Smooth muscle cell (in vitro differentiated cells): ENCODE measurements around the gene SLC17A9. TPM values are rescaled to one million over a fixed set of nuclear protein-coding genes. Genes with fewer than 3 reads are reported as not detected.
A peak's percentile ranks its signal among the peaks of the same experiment; 100 is the strongest.
"Not testable (repeated sequence)": the region's sequence is repeated elsewhere in the genome, so short reads cannot be mapped to it uniquely, and the experiment has no call there.

ENCODE experiments used
- DNase-seq: peaks from one replicate; lab custom pipeline; 2025; ENCODE audit not compliant: unreplicated experiment; lab: John Stamatoyannopoulos, UW
- H2AFZ ChIP-seq: fragments of 200-600 bp; sonication (generic); 2 replicates; pipeline ENCODE4 v1.6.0; 2016; ENCODE audit warnings: antibody characterized with exemption, low read depth, mild to moderate bottlenecking
- H3F3A ChIP-seq: fragments of 200-600 bp; sonication (generic); 2 replicates; pipeline ENCODE4 v1.6.0; 2017; ENCODE audit warnings: antibody characterized with exemption, low read depth
- H3K27ac ChIP-seq: fragments of 200-600 bp; sonication (generic); 2 replicates; pipeline ENCODE4 v1.5.1; 2016; ENCODE audit warnings: low read depth, mild to moderate bottlenecking
- H3K27me3 ChIP-seq: fragments of 200-600 bp; sonication (generic); 2 replicates; pipeline ENCODE4 v1.6.1; 2016; ENCODE audit warnings: low read depth, mild to moderate bottlenecking
- H3K36me3 ChIP-seq: fragments of 200-600 bp; sonication (generic); 2 replicates; pipeline ENCODE4 v1.5.1; 2016; ENCODE audit warnings: low read depth
- H3K4me1 ChIP-seq: fragments of 200-600 bp; sonication (generic); 2 replicates; pipeline ENCODE4 v1.5.1; 2016; ENCODE audit warnings: low read depth
- H3K4me2 ChIP-seq: fragments of 200-600 bp; sonication (generic); 2 replicates; pipeline ENCODE4 v1.6.0; 2016; ENCODE audit warnings: mild to moderate bottlenecking
- H3K4me3 ChIP-seq: fragments of 200-600 bp; sonication (generic); 2 replicates; pipeline ENCODE4 v1.5.1; 2016; ENCODE audit warnings: mild to moderate bottlenecking
- H3K79me2 ChIP-seq: fragments of 200-600 bp; sonication (generic); 2 replicates; pipeline ENCODE4 v1.6.0; 2016; ENCODE audit warnings: low read depth, mild to moderate bottlenecking
- H3K9ac ChIP-seq: fragments of 200-600 bp; sonication (generic); 2 replicates; pipeline ENCODE4 v1.6.0; 2016; ENCODE audit warnings: low read depth
- H3K9me3 ChIP-seq: fragments of 200-600 bp; sonication (generic); replicated peaks from 2 replicates; pipeline ENCODE4 v1.5.1; 2016; ENCODE audit warnings: low read depth
- H4K20me1 ChIP-seq: fragments of 200-600 bp; sonication (generic); 2 replicates; pipeline ENCODE4 v1.6.0; 2016; ENCODE audit warnings: low read depth
- CTCF ChIP-seq: fragments of 200-600 bp; sonication (generic); IDR thresholded peaks from 2 replicates; pipeline ENCODE4 v1.5.1; 2017; ENCODE audit warnings: borderline replicate concordance, mild to moderate bottlenecking, antibody characterized with exemption; ENCODE audit not compliant: insufficient read depth, poor library complexity, severe bottlenecking
- WGBS: methylation state at CpG from one replicate; pipeline ENCODE4 v1.1.7; 2016; ENCODE audit warnings: low lambda C conversion rate; 5-methylcytosine and 5-hydroxymethylcytosine counted together
- polyA plus RNA-seq: library from polyadenylated mRNA; unstranded; fragments of >200 nt; fragmentation: Nextera tagmentation; extraction: Ambion mirVana; gene quantifications from 2 replicates; pipeline ENCODE4 v1.2.1, GENCODE V29; 2016
- total RNA-seq: library from RNA; depleted of rRNA; stranded (reverse); fragments of >200 nt; gene quantifications from 2 replicates; pipeline ENCODE4 v1.2.3, GENCODE V29; 2014

The SLC17A9 gene
- total and polyA plus RNA-seq, 2 experiments from 2014 or later = 32.5 to 96.7 TPM

- peaks cover 53% of the 10 kb centered on the region for H3K4me1 ChIP-seq
- WGBS = 77% methylated on average over 10 of the region's 10 CpGs
These were observed 32.4 kb upstream of the SLC17A9 start for GRCh38 chr20:62920039-62920645.

GRCh38 chr20:62921119-62921687 lies 31.3 kb upstream of the SLC17A9 start:
- 40% methylated on average over 8 of the region's 8 CpGs for WGBS
- H3K36me3 ChIP-seq = no peaks in the 10 kb centered on the region

More at GRCh38 chr20:62920039-62920645, 32.4 kb upstream of the SLC17A9 start:
- Histone ChIP-seq H3K9me3 (no peaks in the 10 kb centered on the region), H3K79me2 (peaks cover 100% of the 10 kb centered on the region), H3K4me2 (no peak overlapping the region), H3F3A (peaks cover 10% of the 10 kb centered on the region), H3K27ac (no peak overlapping the region), H3K36me3 (no peaks in the 10 kb centered on the region), H2AFZ (no peak overlapping the region), H3K27me3 (no peaks in the 10 kb centered on the region), H3K9ac (no peak overlapping the region), H4K20me1 (peaks cover 100% of the 10 kb centered on the region), H3K4me3 (no peak overlapping the region)
- TF ChIP-seq CTCF = no peak
- no peak for DNase-seq

GRCh38 chr20:62922451-62922921 lies 30.0 kb upstream of the SLC17A9 start:
- Histone ChIP-seq H4K20me1 (peaks cover 88% of the 10 kb centered on the region), H3K27ac (peak overlapping the region; percentile 83), H3K4me3 (no peak overlapping the region), H3F3A (peaks cover 10% of the 10 kb centered on the region), H3K9me3 (no peaks in the 10 kb centered on the region), H3K79me2 (peaks cover 98% of the 10 kb centered on the region), H3K4me2 (no peak overlapping the region), H3K4me1 (peaks cover 41% of the 10 kb centered on the region), H3K36me3 (no peaks in the 10 kb centered on the region), H2AFZ (no peak overlapping the region), H3K27me3 (no peaks in the 10 kb centered on the region), H3K9ac (no peak overlapping the region)
- 91% methylated on average over 14 of the region's 14 CpGs for WGBS
- no peak for DNase-seq
- no peak for TF ChIP-seq CTCF

More at GRCh38 chr20:62921119-62921687, 31.3 kb upstream of the SLC17A9 start:
- no peaks in the 10 kb centered on the region for H3K9me3 ChIP-seq
- no peak overlapping the region for H3K4me2 ChIP-seq
- H3K79me2 ChIP-seq = peaks cover 100% of the 10 kb centered on the region
- H3K4me3 ChIP-seq = no peak overlapping the region
- H3K27me3 ChIP-seq = no peaks in the 10 kb centered on the region
- DNase-seq = no peak
- no peak overlapping the region for H2AFZ ChIP-seq
- H3K4me1 ChIP-seq = peaks cover 44% of the 10 kb centered on the region
- peaks cover 95% of the 10 kb centered on the region for H4K20me1 ChIP-seq
- H3K9ac ChIP-seq = no peak overlapping the region
- peaks cover 10% of the 10 kb centered on the region for H3F3A ChIP-seq
- peak overlapping the region; percentile 39 for H3K27ac ChIP-seq
- TF ChIP-seq CTCF = peak; percentile 48

GRCh38 chr20:62923059-62923668 lies 29.3 kb upstream of the SLC17A9 start:
- WGBS = 49% methylated on average over 17 of the region's 17 CpGs
- peak overlapping the region; percentile 88 for H3K4me3 ChIP-seq
- not testable (repeated sequence) for H3K36me3 ChIP-seq, H3F3A ChIP-seq, DNase-seq, H2AFZ ChIP-seq, H3K27me3 ChIP-seq, H3K9me3 ChIP-seq
- H3K79me2 ChIP-seq = peaks cover 98% of the 10 kb centered on the region
- H3K4me1 ChIP-seq = peaks cover 42% of the 10 kb centered on the region
- peaks cover 88% of the 10 kb centered on the region for H4K20me1 ChIP-seq
- H3K27ac ChIP-seq = peak overlapping the region; percentile 83
- peak overlapping the region; percentile 89 for H3K4me2 ChIP-seq
- peak overlapping the region; percentile 87 for H3K9ac ChIP-seq
